Activated CD4-positive, alpha-beta memory T cell treated with anti-CD3 and anti-CD28 coated beads, Interleukin-2, amount 10 ng/mL, durations not matched to agents 7 days and 5 days (primary cell): Measurements from ENCODE around the gene PLXNC1. TPM values are rescaled to one million over a fixed set of nuclear protein-coding genes. Genes with fewer than 3 reads are reported as not detected.

Source experiments
- CTCF ChIA-PET: fragments of 350-600 bp; sonication (Branson Sonifier 250); formaldehyde crosslinking; loops from one replicate; lab custom pipeline; 2021; ENCODE audit warnings: antibody characterized with exemption, inconsistent platforms; lab: Charles Lee
- POLR2A ChIA-PET: fragments of 350-600 bp; sonication (Branson Sonifier 250); formaldehyde crosslinking; loops from one replicate; lab custom pipeline; 2021; ENCODE audit warnings: antibody characterized with exemption; lab: Charles Lee
- DNase-seq: peaks from one replicate; pipeline ENCODE4 v3.0.0-alpha.2; 2020
- H3K27ac Mint-ChIP-seq: one replicate; pipeline ENCODE4 v1.8.0; 2021; ENCODE audit warnings: mild to moderate bottlenecking, mixed read lengths
- H3K27me3 Mint-ChIP-seq: one replicate; pipeline ENCODE4 v1.8.0; 2021; ENCODE audit warnings: mixed read lengths
- H3K36me3 Mint-ChIP-seq: one replicate; pipeline ENCODE4 v1.8.0; 2021; ENCODE audit warnings: low read depth, mixed read lengths
- H3K4me1 Mint-ChIP-seq: one replicate; pipeline ENCODE4 v1.8.0; 2021; ENCODE audit warnings: mixed read lengths
- H3K4me3 Mint-ChIP-seq: one replicate; pipeline ENCODE4 v1.8.0; 2021; ENCODE audit warnings: mild to moderate bottlenecking, mixed read lengths
- H3K9me3 Mint-ChIP-seq: one replicate; pipeline ENCODE4 v1.8.0; 2021; ENCODE audit warnings: mixed read lengths
- total RNA-seq, 2 experiments: library from RNA; stranded (reverse); gene quantifications; one replicate each; pipeline ENCODE4 v1.2.3, GENCODE V29; 2021

Gene PLXNC1
- total RNA-seq, 2 experiments from 2014 or later, result 27.0 to 27.1 TPM

GRCh38 chr12:94178054-94178453 is 29.7 kb downstream of the PLXNC1 start:
- POLR2A ChIA-PET, result interaction anchor here (1.2 to 1.7 kb wide), 2 partner anchors 11 to 28 kb away, joined by 3 to 6 read pairs; no protein-coding TSS in a partner anchor
- Mint-ChIP-seq H3K27ac (no peak overlapping the region), H3K36me3 (peaks cover 36% of the 10 kb centered on the region)

GRCh38 chr12:94178882-94179281 is 30.5 kb downstream of the PLXNC1 start:
- CTCF ChIA-PET, result interaction anchor here (0.8 kb wide), 1 partner anchor 77 kb away, joined by 3 read pairs; no protein-coding TSS in a partner anchor
- no peak overlapping the region for H3K27ac Mint-ChIP-seq
- POLR2A ChIA-PET, result interaction anchor here (1.2 to 1.5 kb wide), 2 partner anchors 27 to 84 kb away, joined by 4 to 6 read pairs; no protein-coding TSS in a partner anchor
- H3K4me1 Mint-ChIP-seq, result peaks cover 39% of the 10 kb centered on the region
- no peaks in the 10 kb centered on the region for H3K27me3 Mint-ChIP-seq
- H3K9me3 Mint-ChIP-seq, result peaks cover 15% of the 10 kb centered on the region
- DNase-seq, result no peak
- no peak overlapping the region for H3K4me3 Mint-ChIP-seq
- H3K36me3 Mint-ChIP-seq, result peaks cover 36% of the 10 kb centered on the region

More at GRCh38 chr12:94178054-94178453, 29.7 kb downstream of the PLXNC1 start:
- CTCF ChIA-PET, result interaction anchor here (0.6 to 0.8 kb wide), 2 partner anchors 76 to 227 kb away, joined by 3 read pairs; no protein-coding TSS in a partner anchor
- Mint-ChIP-seq H3K27me3 (no peaks in the 10 kb centered on the region), H3K4me3 (no peak overlapping the region), H3K4me1 (peaks cover 47% of the 10 kb centered on the region), H3K9me3 (peaks cover 15% of the 10 kb centered on the region)
- no peak for DNase-seq

GRCh38 chr12:94179723-94180122 is 31.3 kb downstream of the PLXNC1 start:
- H3K4me3 Mint-ChIP-seq, result no peak overlapping the region
- H3K27ac Mint-ChIP-seq, result no peak overlapping the region
- H3K36me3 Mint-ChIP-seq, result peaks cover 36% of the 10 kb centered on the region
- no peak for DNase-seq
- H3K9me3 Mint-ChIP-seq, result peaks cover 15% of the 10 kb centered on the region
- ChIA-PET CTCF (interaction anchor here (1.0 kb wide), 1 partner anchor 10 kb away, joined by 3 read pairs; no protein-coding TSS in a partner anchor), POLR2A (interaction anchor here (1.3 to 1.6 kb wide), 3 partner anchors 23 to 83 kb away, joined by 4 to 10 read pairs (median 4); no protein-coding TSS in a partner anchor)
- no peaks in the 10 kb centered on the region for H3K27me3 Mint-ChIP-seq
- peaks cover 31% of the 10 kb centered on the region for H3K4me1 Mint-ChIP-seq

- Mint-ChIP-seq H3K36me3 (peaks cover 34% of the 10 kb centered on the region), H3K27me3 (no peaks in the 10 kb centered on the region), H3K9me3 (peaks cover 15% of the 10 kb centered on the region), H3K4me1 (peaks cover 21% of the 10 kb centered on the region), H3K4me3 (no peak overlapping the region), H3K27ac (peak overlapping the region; percentile 58)
- ChIA-PET POLR2A (interaction anchor here (1.0 to 1.6 kb wide), 5 partner anchors 8 to 28 kb away, joined by 3 to 10 read pairs (median 4); no protein-coding TSS in a partner anchor), CTCF (interaction anchor here (0.6 to 1.0 kb wide), 3 partner anchors 9 to 252 kb away, joined by 3 to 5 read pairs (median 3); no protein-coding TSS in a partner anchor)
- DNase-seq, result peak; percentile 39
These were observed 32.4 kb downstream of the PLXNC1 start for GRCh38 chr12:94180558-94181296.

- no peak overlapping the region for H3K4me3 Mint-ChIP-seq
These were observed 34.8 kb downstream of the PLXNC1 start for GRCh38 chr12:94182986-94183707.

GRCh38 chr12:94183708-94184379 is 35.5 kb downstream of the PLXNC1 start:
- peaks cover 19% of the 10 kb centered on the region for H3K36me3 Mint-ChIP-seq
- no peak for DNase-seq
- H3K9me3 Mint-ChIP-seq, result peaks cover 6% of the 10 kb centered on the region
- H3K4me3 Mint-ChIP-seq, result no peak overlapping the region
- H3K4me1 Mint-ChIP-seq, result peaks cover 14% of the 10 kb centered on the region
- no peak overlapping the region for H3K27ac Mint-ChIP-seq
- POLR2A ChIA-PET, result interaction anchor here (1.0 kb wide), 1 partner anchor 25 kb away, joined by 4 read pairs; no protein-coding TSS in a partner anchor
- CTCF ChIA-PET, result interaction anchor here (0.9 kb wide), 1 partner anchor 42 kb away, joined by 3 read pairs; no protein-coding TSS in a partner anchor
- H3K27me3 Mint-ChIP-seq, result no peaks in the 10 kb centered on the region

More at GRCh38 chr12:94182986-94183707, 34.8 kb downstream of the PLXNC1 start:
- Mint-ChIP-seq H3K27ac (no peak overlapping the region), H3K4me1 (peaks cover 14% of the 10 kb centered on the region), H3K36me3 (peaks cover 24% of the 10 kb centered on the region), H3K27me3 (no peaks in the 10 kb centered on the region), H3K9me3 (peaks cover 9% of the 10 kb centered on the region)
- DNase-seq, result no peak
- CTCF ChIA-PET, result interaction anchor here (0.9 kb wide), 1 partner anchor 41 kb away, joined by 3 read pairs; no protein-coding TSS in a partner anchor
- POLR2A ChIA-PET, result interaction anchor here (1.0 kb wide), 1 partner anchor 25 kb away, joined by 4 read pairs; no protein-coding TSS in a partner anchor

GRCh38 chr12:94184995-94185719 is 36.8 kb downstream of the PLXNC1 start:
- ChIA-PET POLR2A (no interaction called here), CTCF (no interaction called here)
- Mint-ChIP-seq H3K36me3 (peaks cover 15% of the 10 kb centered on the region), H3K9me3 (peaks cover 4% of the 10 kb centered on the region), H3K4me3 (no peak overlapping the region), H3K4me1 (peaks cover 10% of the 10 kb centered on the region), H3K27ac (no peak overlapping the region), H3K27me3 (no peaks in the 10 kb centered on the region)
- no peak for DNase-seq

GRCh38 chr12:94185801-94186200 is 37.4 kb downstream of the PLXNC1 start:
- POLR2A ChIA-PET, result no interaction called here
- no peaks in the 10 kb centered on the region for H3K27me3 Mint-ChIP-seq
- no peak overlapping the region for H3K27ac Mint-ChIP-seq
- no peak for DNase-seq
- peaks cover 10% of the 10 kb centered on the region for H3K36me3 Mint-ChIP-seq
- CTCF ChIA-PET, result no interaction called here
- H3K4me1 Mint-ChIP-seq, result peaks cover 6% of the 10 kb centered on the region
- no peak overlapping the region for H3K4me3 Mint-ChIP-seq
- peaks cover 4% of the 10 kb centered on the region for H3K9me3 Mint-ChIP-seq

- Mint-ChIP-seq H3K27me3 (no peaks in the 10 kb centered on the region), H3K9me3 (peaks cover 3% of the 10 kb centered on the region), H3K27ac (no peak overlapping the region), H3K4me1 (peaks cover 3% of the 10 kb centered on the region), H3K36me3 (peaks cover 6% of the 10 kb centered on the region), H3K4me3 (no peak overlapping the region)
- POLR2A ChIA-PET, result no interaction called here
- CTCF ChIA-PET, result interaction anchor here (1.2 kb wide), 1 partner anchor 22 kb away, joined by 3 read pairs; no protein-coding TSS in a partner anchor
- DNase-seq, result no peak
These were observed 38.2 kb downstream of the PLXNC1 start for GRCh38 chr12:94186278-94187241.

- peaks cover 8% of the 10 kb centered on the region for H3K36me3 Mint-ChIP-seq
- H3K27me3 Mint-ChIP-seq, result no peaks in the 10 kb centered on the region
- no peak for DNase-seq
- POLR2A ChIA-PET, result no interaction called here
- CTCF ChIA-PET, result interaction anchor here (1.2 kb wide), 1 partner anchor 21 kb away, joined by 3 read pairs; no protein-coding TSS in a partner anchor
- no peak overlapping the region for H3K4me3 Mint-ChIP-seq
- peaks cover 3% of the 10 kb centered on the region for H3K4me1 Mint-ChIP-seq
- peaks cover 3% of the 10 kb centered on the region for H3K9me3 Mint-ChIP-seq
- no peak overlapping the region for H3K27ac Mint-ChIP-seq
These were observed 39.0 kb downstream of the PLXNC1 start for GRCh38 chr12:94187361-94187760.

- CTCF ChIA-PET, result no interaction called here
- peaks cover 12% of the 10 kb centered on the region for H3K9me3 Mint-ChIP-seq
These were observed 42.2 kb downstream of the PLXNC1 start for GRCh38 chr12:94190623-94191022.

More at GRCh38 chr12:94190623-94191022, 42.2 kb downstream of the PLXNC1 start:
- Mint-ChIP-seq H3K4me1 (peaks cover 3% of the 10 kb centered on the region), H3K27ac (no peak overlapping the region), H3K27me3 (no peaks in the 10 kb centered on the region), H3K4me3 (no peak overlapping the region), H3K36me3 (peaks cover 36% of the 10 kb centered on the region)
- DNase-seq, result no peak
- POLR2A ChIA-PET, result no interaction called here
